ENCODE measurements around the gene CFAP119. TPM values are rescaled to one million over a fixed set of nuclear protein-coding genes. Genes with fewer than 3 reads are reported as not detected.

CFAP119 gene
- polyA plus RNA-seq, 1 donor from 2014 or later: 0.63 TPM

DNA sequence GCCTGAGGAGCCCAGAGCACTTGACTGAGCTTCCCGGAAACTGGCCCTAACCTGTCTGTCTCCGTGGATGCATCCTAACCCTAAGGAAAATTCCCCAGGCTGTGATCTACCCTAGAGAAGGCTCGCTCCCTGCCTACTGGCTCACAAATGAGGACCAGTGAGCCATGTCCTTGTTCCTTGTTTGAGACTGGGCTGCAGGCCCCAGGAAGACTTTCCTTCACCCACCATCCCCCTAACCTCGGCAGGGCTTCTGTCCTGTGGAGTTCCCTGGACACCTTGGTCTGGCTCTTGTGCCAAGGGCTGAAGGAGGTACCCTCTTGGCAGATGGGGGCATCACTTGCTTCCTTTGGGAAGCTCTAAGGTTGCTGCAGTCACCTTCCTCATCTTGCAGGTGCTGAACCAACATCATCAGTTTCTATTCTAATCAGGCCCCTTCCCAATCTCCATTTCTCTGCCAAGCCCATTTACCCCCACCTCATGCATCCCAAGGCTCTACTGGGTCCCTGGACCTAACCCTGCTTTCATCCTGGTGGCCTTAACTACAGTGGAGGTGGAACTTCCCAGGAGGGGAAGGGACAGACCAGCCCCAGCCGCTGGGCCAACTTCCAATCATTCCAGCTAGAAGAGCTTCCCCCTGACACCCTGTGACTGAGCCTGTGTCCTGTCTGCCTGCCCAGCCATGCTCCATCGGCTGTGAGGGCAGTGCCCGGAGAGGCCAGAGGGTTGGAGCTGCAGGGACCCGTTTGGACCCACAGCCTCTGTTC lies 12.7 kb upstream of the CFAP119 start:
- Mint-ChIP-seq H3K36me3 (peaks cover 9% of the 10 kb centered on the region), H3K27ac (no peak overlapping the region), H3K9me3 (no peaks in the 10 kb centered on the region), H3K4me3 (peak overlapping the region; percentile 79 to 92 (median 88)), H3K4me1 (peaks cover 6 to 13% (median 12%) of the 10 kb centered on the region in 3 donors), H3K27me3 (peaks cover 11% of the 10 kb centered on the region)

- no peak overlapping the region for H3K4me3 Mint-ChIP-seq
- H3K36me3 Mint-ChIP-seq: peaks cover 9% of the 10 kb centered on the region
- no peaks in the 10 kb centered on the region for H3K9me3 Mint-ChIP-seq
- peaks cover 9 to 18% (median 12%) of the 10 kb centered on the region in 3 donors for H3K4me1 Mint-ChIP-seq
- peaks cover 10% of the 10 kb centered on the region for H3K27me3 Mint-ChIP-seq
- no peak overlapping the region for H3K27ac Mint-ChIP-seq
Observed at GRCh38 chr16:30773826-30774225, 12.0 kb upstream of the CFAP119 start.

GRCh38 chr16:30771726-30772125 lies 9.9 kb upstream of the CFAP119 start:
- H3K27me3 Mint-ChIP-seq: peaks cover 2% of the 10 kb centered on the region
- no peaks in the 10 kb centered on the region for H3K9me3 Mint-ChIP-seq
- H3K4me3 Mint-ChIP-seq: peak overlapping the region in 1 of 4 donors; percentile 54
- peaks cover 13 to 27% (median 20%) of the 10 kb centered on the region in 3 donors for H3K4me1 Mint-ChIP-seq
- no peak overlapping the region for H3K27ac Mint-ChIP-seq
- H3K36me3 Mint-ChIP-seq: peaks cover 11% of the 10 kb centered on the region

DNA sequence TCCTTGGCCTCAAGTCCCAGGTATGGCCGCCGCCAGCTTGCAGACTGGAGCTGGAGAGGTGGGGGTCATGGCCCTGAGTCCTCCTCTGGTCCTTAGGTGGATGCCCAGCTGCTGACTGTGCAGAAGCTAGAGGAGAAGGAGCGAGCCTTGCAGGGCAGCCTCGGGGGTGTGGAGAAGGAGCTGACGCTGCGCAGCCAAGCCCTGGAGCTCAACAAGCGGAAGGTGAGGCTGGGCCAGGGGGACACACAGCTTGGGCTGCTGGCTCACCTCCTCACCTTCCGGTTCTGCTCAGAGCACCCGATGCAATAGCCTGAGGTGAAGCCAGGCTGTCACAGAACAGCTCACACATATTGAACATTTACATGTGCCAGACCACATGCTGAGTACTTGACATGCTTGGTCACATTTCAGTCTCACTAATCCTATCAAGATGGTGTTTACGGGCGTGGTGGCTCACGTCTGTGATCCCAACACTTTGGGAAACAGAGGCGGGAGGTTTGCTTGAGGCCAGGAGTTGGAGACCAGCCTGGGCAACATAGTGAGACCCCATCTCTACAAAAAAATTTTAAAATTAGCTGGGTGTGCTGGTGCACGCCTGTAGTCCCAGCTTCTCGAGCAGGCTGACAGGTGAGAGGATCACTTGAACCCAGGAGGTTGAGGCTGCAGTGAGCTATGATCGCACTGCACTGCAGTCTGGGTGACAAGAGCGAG lies 7.7 kb upstream of the CFAP119 start:
- Mint-ChIP-seq H3K27me3 (peaks cover 2% of the 10 kb centered on the region), H3K27ac (peak overlapping the region in 2 of 3 donors; percentile 39 to 79), H3K4me1 (peaks cover 11 to 25% (median 21%) of the 10 kb centered on the region in 3 donors), H3K4me3 (peak overlapping the region in 3 of 4 donors; percentile 60 to 76 (median 70)), H3K36me3 (peaks cover 11% of the 10 kb centered on the region), H3K9me3 (no peaks in the 10 kb centered on the region)

DNA sequence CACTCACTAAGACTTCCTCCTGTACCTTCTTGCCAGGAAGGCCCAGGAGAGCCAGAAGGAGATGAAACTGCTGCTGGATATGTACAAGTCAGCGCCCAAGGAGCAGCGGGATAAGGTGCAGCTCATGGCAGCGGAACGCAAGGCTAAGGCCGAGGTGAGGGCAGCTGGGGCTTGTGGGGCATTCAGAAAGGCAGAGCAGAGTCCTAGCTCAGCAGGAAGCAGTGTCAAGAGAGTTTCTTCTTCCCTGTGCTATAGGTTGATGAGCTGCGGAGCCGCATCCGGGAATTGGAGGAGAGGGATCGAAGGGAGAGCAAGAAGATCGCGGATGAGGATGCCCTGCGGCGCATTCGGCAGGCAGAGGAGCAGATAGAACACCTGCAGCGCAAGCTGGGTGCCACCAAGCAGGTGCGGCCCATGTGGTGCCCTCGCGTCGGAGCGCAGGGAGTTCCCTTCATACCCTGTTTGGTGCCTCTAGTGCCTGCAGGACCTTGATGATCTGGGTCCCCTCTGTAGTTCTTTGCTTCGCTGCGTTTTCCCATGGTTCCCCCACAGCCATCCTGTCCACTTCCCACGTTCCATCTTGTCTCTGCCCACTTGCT lies 6.8 kb upstream of the CFAP119 start:
- peaks cover 9 to 27% (median 21%) of the 10 kb centered on the region in 3 donors for H3K4me1 Mint-ChIP-seq
- peaks cover 9% of the 10 kb centered on the region for H3K36me3 Mint-ChIP-seq
- H3K9me3 Mint-ChIP-seq: no peaks in the 10 kb centered on the region
- H3K27ac Mint-ChIP-seq: peak overlapping the region in 1 of 3 donors; percentile 79
- H3K27me3 Mint-ChIP-seq: peaks cover 2% of the 10 kb centered on the region
- H3K4me3 Mint-ChIP-seq: peak overlapping the region in 1 of 4 donors; percentile 76

GRCh38 chr16:30767767-30768465 lies 6.1 kb upstream of the CFAP119 start:
- H3K4me3 Mint-ChIP-seq: peak overlapping the region in 3 of 4 donors; percentile 50 to 76 (median 63)
- H3K9me3 Mint-ChIP-seq: no peaks in the 10 kb centered on the region
- H3K4me1 Mint-ChIP-seq: peaks cover 9 to 31% (median 24%) of the 10 kb centered on the region in 3 donors
- peaks cover 9% of the 10 kb centered on the region for H3K36me3 Mint-ChIP-seq
- peak overlapping the region; percentile 16 to 83 (median 59) for H3K27ac Mint-ChIP-seq
- no peaks in the 10 kb centered on the region for H3K27me3 Mint-ChIP-seq

DNA sequence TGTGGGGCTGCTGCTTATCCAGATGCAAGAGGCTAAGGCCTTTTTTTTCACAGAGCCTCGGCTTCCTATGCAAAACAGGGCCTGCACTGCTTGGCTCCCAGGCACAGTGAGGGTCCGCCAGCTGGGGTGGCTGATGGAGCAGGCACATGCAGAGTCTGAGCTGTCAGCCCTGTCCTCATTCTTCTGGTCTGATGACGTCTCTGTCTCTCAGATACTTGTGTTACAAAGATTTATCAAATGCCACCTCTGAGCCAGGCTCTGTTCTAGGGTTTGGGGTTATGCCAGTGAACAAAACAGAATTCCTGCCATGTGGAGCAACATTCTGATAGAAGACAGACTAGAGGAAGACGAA lies 5.0 kb upstream of the CFAP119 start:
- H3K27ac Mint-ChIP-seq: peak overlapping the region in 2 of 3 donors; percentile 55 to 59
- no peaks in the 10 kb centered on the region for H3K27me3 Mint-ChIP-seq
- H3K36me3 Mint-ChIP-seq: peaks cover 5% of the 10 kb centered on the region
- peak overlapping the region in 1 of 4 donors; percentile 76 for H3K4me3 Mint-ChIP-seq
- peaks cover 12 to 34% (median 29%) of the 10 kb centered on the region in 3 donors for H3K4me1 Mint-ChIP-seq
- no peaks in the 10 kb centered on the region for H3K9me3 Mint-ChIP-seq

DNA sequence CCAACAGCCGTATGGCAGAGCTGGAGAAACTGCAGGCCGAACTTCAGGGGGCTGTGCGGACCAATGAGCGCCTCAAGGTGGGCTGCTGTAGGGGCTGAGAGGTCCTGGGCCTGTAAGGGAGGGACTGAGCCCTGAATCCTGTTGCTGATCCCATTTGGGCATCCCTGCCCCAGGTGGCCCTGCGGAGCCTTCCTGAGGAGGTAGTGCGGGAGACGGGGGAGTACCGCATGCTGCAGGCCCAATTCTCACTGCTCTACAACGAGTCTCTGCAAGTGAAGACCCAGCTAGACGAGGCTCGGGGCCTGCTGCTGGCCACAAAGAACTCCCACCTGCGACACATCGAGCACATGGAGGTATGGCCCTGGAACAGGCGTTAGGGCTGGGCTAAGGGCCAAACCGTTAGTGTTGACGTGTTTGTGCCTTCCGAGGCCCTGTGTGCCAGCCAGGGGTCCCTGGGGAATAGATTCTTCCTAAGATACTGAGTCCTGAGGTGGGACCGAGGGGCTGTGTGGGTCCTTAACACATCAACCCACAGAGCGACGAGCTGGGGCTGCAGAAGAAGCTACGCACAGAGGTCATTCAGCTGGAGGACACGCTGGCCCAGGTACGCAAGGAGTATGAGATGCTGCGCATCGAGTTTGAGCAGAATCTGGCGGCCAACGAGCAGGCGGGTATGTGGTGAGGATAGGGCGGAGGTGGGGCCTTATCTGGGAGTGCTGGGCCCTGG lies 4.5 kb upstream of the CFAP119 start:
- peaks cover 5% of the 10 kb centered on the region for H3K36me3 Mint-ChIP-seq
- H3K4me1 Mint-ChIP-seq: peaks cover 14 to 38% (median 29%) of the 10 kb centered on the region in 3 donors
- no peaks in the 10 kb centered on the region for H3K9me3 Mint-ChIP-seq
- H3K27ac Mint-ChIP-seq: peak overlapping the region in 1 of 3 donors; percentile 55
- no peaks in the 10 kb centered on the region for H3K27me3 Mint-ChIP-seq
- no peak overlapping the region for H3K4me3 Mint-ChIP-seq

- Mint-ChIP-seq H3K27ac (no peak overlapping the region), H3K36me3 (peaks cover 3% of the 10 kb centered on the region), H3K27me3 (no peaks in the 10 kb centered on the region)
Observed at GRCh38 chr16:30764816-30765465, 3.1 kb upstream of the CFAP119 start.

GRCh38 chr16:30764086-30764485 lies 2.2 kb upstream of the CFAP119 start:
- Mint-ChIP-seq H3K9me3 (no peaks in the 10 kb centered on the region), H3K36me3 (peaks cover 3% of the 10 kb centered on the region), H3K4me1 (peaks cover 20 to 50% (median 36%) of the 10 kb centered on the region in 3 donors), H3K27ac (peak overlapping the region in 2 of 3 donors; percentile 50 to 52), H3K27me3 (no peaks in the 10 kb centered on the region), H3K4me3 (peak overlapping the region in 2 of 4 donors; percentile 75 to 80)

More at GRCh38 chr16:30764816-30765465, 3.1 kb upstream of the CFAP119 start:
- peaks cover 23 to 47% (median 38%) of the 10 kb centered on the region in 3 donors for H3K4me1 Mint-ChIP-seq
- H3K9me3 Mint-ChIP-seq: no peaks in the 10 kb centered on the region
- H3K4me3 Mint-ChIP-seq: peak overlapping the region in 1 of 4 donors; percentile 32

GRCh38 chr16:30762991-30763725 lies 1.3 kb upstream of the CFAP119 start:
- Mint-ChIP-seq H3K4me1 (peaks cover 26 to 56% (median 36%) of the 10 kb centered on the region in 3 donors), H3K36me3 (peaks cover 2% of the 10 kb centered on the region), H3K27ac (peak overlapping the region; percentile 93 to 95 (median 95)), H3K4me3 (peak overlapping the region; percentile 95 to 99 (median 98)), H3K27me3 (no peaks in the 10 kb centered on the region), H3K9me3 (no peaks in the 10 kb centered on the region)

DNA sequence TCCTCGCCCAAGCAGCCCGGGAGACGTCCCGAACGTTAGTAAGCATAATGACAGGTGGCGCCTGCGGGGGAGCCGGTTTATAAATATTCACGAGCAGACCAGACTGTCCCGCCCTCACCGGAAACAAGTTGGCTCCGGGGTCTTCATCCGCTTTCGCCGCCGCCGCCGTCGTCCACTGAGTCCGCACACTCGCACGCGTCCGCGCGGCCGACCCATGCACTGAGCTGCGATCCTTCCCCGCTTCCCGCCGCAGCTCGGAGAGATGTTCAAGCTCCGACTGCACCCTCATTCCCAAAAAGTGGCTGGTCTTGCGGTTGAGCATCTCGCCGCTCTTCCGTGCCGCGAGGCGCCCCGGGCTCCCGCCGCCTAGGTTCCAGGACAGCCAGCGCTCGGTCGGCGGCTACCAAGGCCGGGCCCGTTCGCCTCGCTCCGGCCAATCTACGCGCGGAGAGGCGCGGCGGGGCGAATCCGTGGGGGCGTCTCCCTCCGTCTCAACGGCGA lies 385 bp downstream of the CFAP119 start:
- Mint-ChIP-seq H3K4me3 (peak overlapping the region; percentile 95 to 99 (median 98)), H3K36me3 (no peaks in the 10 kb centered on the region), H3K27ac (peak overlapping the region; percentile 93 to 95 (median 95))

More for the DNA sequence above, 385 bp downstream of the CFAP119 start:
- Mint-ChIP-seq H3K27me3 (no peaks in the 10 kb centered on the region), H3K9me3 (no peaks in the 10 kb centered on the region), H3K4me1 (peaks cover 20 to 45% (median 27%) of the 10 kb centered on the region in 3 donors)

Measured in IgD-negative memory B cell (primary cell).